ENCODE measurements around the gene PRR20C.
"Not testable (repeated sequence)": the region's sequence is repeated elsewhere in the genome, so short reads cannot be mapped to it uniquely, and the experiment has no call there.

PRR20C gene

DNA sequence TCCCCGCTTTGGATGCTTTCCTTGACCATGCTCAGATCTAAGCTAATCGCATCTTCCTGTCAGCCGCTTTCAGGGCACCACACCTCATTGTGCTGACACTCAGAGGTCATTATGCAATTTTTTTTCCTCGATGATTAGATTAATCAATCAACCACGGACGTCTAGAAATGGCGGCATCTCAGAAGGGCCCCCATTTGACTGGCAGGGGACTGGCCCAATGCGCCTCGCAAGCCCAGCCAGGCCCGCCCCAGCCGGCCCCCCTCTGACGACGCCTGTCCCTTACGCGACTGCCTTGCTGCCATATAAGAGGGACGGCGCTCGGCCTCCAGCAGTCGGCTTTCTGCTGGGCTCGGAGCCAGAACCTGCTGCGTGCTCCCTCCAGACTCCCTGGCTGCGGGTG lies at the start of gene PRR20C:
Gene PRR20C (plus strand): TSS at position 301 of the 400 bp plus-strand sequence. CDS start 387 bp downstream, outside the sequence.
- not testable (repeated sequence) for DNase-seq

GRCh38 chr13:57114945-57115344 lies 38.9 kb upstream of the PRR20C start:
- no peak for DNase-seq

DNA sequence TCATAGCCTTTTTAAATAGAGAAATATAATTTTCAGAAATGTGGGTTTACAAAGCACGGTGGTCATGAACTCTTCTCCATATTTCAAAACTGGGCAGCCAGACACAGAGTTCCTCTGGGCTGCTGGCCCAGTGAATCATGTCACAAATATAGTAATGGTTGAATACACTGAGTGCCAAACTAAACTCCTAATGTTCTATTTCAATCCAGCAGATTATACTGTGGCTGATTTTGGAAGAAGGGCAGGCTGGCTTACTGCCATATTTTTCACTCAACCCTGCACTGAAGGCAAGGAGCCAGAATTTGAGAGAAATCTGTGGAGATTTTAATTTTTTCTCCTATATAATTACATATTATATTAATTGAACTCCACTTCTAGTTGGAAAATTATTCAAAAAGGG lies 30.2 kb upstream of the PRR20C start:
- DNase-seq = peak; percentile 1 to 13

GRCh38 chr13:57128909-57129308 lies 25.0 kb upstream of the PRR20C start:
- DNase-seq = no peak

- no peak for DNase-seq
Observed at GRCh38 chr13:57136093-57136492, 17.8 kb upstream of the PRR20C start.

DNA sequence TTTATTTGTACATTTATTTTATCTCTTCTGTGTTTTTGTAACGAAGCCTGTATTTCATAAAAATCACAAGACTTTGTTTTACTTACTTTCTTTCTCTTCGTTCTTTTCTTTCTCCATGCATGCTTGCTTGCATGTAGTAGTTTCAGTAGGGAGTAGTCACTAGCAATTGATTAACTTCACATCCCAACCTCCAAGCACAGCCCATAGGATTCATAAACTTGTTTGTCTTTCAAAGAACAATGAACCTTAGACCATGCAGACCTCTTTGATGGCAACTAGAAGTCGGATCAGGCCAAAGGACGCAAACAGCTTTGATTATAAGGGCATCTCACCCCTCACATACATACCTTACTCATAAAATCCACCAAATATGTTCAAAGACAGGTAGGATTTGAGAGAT lies 16.3 kb upstream of the PRR20C start:
- no peak for DNase-seq

- DNase-seq = no peak
Observed at GRCh38 chr13:57138988-57139387, 14.9 kb upstream of the PRR20C start.

- DNase-seq = not testable (repeated sequence)
Observed at GRCh38 chr13:57139781-57140180, 14.1 kb upstream of the PRR20C start.

- DNase-seq = not testable (repeated sequence)
Observed at GRCh38 chr13:57140235-57140968, 13.5 kb upstream of the PRR20C start, which contains the start of gene PRR20A. PRR20A (plus strand) TSS chr13:57140918; CDS start chr13:57141305, 387 bp downstream.

DNA sequence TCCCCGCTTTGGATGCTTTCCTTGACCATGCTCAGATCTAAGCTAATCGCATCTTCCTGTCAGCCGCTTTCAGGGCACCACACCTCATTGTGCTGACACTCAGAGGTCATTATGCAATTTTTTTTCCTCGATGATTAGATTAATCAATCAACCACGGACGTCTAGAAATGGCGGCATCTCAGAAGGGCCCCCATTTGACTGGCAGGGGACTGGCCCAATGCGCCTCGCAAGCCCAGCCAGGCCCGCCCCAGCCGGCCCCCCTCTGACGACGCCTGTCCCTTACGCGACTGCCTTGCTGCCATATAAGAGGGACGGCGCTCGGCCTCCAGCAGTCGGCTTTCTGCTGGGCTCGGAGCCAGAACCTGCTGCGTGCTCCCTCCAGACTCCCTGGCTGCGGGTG lies 6.7 kb upstream of the PRR20C start, which contains the start of gene PRR20B:
Gene PRR20B (plus strand): TSS at position 301 of the 400 bp plus-strand sequence. CDS start 387 bp downstream, outside the sequence.
- DNase-seq = not testable (repeated sequence)

GRCh38 chr13:57148106-57148505 lies 5.8 kb upstream of the PRR20C start:
- not testable (repeated sequence) for DNase-seq

DNA sequence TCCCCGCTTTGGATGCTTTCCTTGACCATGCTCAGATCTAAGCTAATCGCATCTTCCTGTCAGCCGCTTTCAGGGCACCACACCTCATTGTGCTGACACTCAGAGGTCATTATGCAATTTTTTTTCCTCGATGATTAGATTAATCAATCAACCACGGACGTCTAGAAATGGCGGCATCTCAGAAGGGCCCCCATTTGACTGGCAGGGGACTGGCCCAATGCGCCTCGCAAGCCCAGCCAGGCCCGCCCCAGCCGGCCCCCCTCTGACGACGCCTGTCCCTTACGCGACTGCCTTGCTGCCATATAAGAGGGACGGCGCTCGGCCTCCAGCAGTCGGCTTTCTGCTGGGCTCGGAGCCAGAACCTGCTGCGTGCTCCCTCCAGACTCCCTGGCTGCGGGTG lies 6.5 kb downstream of the PRR20C start, which contains the start of gene PRR20D:
Gene PRR20D (plus strand): TSS at position 301 of the 400 bp plus-strand sequence. CDS start 387 bp downstream, outside the sequence.
- not testable (repeated sequence) for DNase-seq

DNA sequence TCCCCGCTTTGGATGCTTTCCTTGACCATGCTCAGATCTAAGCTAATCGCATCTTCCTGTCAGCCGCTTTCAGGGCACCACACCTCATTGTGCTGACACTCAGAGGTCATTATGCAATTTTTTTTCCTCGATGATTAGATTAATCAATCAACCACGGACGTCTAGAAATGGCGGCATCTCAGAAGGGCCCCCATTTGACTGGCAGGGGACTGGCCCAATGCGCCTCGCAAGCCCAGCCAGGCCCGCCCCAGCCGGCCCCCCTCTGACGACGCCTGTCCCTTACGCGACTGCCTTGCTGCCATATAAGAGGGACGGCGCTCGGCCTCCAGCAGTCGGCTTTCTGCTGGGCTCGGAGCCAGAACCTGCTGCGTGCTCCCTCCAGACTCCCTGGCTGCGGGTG lies 13.0 kb downstream of the PRR20C start, which contains the start of gene PRR20E:
Gene PRR20E (plus strand): TSS at position 301 of the 400 bp plus-strand sequence. CDS start 387 bp downstream, outside the sequence.
- DNase-seq = not testable (repeated sequence)

DNA sequence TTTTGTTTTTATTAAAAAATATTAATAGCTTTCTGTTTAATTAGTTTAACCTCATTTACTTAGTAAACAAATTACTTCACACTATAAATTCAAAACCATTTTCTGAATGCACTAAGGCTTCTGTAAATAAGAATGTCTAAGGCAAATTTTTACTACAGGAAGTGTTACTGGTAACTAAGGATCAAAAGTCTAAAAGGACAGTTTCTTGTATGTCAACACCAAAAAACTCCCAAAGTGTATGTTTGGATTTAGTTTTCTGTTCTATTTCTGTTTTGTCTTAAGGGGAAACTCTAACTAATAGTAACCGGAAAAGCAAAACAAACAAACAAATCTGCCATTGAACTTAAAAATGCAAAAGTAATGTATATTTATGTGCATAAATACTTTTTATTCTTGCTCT lies 37.8 kb downstream of the PRR20C start:
- no peak for DNase-seq

Data from hippocampal formation (tissue), 2 donors.